ENCODE results near the gene MYO1F.
"Not testable (repeated sequence)": the region's sequence is repeated elsewhere in the genome, so short reads cannot be mapped to it uniquely, and the experiment has no call there.

Gene MYO1F

DNA sequence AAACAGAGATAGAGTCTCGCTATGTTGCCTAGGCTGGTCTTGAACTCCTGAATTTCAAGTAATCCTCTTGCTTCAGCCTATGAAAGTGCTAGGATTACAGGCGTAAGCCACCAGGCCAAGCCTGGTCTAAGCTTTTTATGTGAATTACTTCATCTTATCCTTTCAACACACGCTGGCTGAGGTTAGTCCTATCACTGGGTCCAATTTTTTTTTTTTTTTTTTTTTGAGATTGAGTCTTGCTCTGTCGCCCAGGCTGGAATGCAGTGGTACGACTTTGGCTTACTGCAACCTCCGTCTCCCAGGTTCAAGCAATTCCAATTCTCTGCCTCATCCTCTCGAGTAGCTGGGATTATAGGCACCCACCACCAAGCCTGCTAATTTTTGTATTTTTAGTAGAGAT is 10.4 kb downstream of the MYO1F start:
- no peaks in the 10 kb centered on the region for H3K36me3 Mint-ChIP-seq (ENCODE audit: low read depth)
- H3K27ac Mint-ChIP-seq, result no peak overlapping the region
- H3K4me1 Mint-ChIP-seq, result no peaks in the 10 kb centered on the region
- no peak overlapping the region for H3K4me3 Mint-ChIP-seq
- TF ChIP-seq, protein P1, sequence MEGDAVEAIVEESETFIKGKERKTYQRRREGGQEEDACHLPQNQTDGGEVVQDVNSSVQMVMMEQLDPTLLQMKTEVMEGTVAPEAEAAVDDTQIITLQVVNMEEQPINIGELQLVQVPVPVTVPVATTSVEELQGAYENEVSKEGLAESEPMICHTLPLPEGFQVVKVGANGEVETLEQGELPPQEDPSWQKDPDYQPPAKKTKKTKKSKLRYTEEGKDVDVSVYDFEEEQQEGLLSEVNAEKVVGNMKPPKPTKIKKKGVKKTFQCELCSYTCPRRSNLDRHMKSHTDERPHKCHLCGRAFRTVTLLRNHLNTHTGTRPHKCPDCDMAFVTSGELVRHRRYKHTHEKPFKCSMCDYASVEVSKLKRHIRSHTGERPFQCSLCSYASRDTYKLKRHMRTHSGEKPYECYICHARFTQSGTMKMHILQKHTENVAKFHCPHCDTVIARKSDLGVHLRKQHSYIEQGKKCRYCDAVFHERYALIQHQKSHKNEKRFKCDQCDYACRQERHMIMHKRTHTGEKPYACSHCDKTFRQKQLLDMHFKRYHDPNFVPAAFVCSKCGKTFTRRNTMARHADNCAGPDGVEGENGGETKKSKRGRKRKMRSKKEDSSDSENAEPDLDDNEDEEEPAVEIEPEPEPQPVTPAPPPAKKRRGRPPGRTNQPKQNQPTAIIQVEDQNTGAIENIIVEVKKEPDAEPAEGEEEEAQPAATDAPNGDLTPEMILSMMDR (IDR thresholded peaks at IDR 0.05), result no peak
- H3K27me3 Mint-ChIP-seq (ENCODE audit: low read depth, poor library complexity), result peaks cover 3% of the 10 kb centered on the region
- H3K9me3 Mint-ChIP-seq, result no peaks in the 10 kb centered on the region
- no peak for DNase-seq

DNA sequence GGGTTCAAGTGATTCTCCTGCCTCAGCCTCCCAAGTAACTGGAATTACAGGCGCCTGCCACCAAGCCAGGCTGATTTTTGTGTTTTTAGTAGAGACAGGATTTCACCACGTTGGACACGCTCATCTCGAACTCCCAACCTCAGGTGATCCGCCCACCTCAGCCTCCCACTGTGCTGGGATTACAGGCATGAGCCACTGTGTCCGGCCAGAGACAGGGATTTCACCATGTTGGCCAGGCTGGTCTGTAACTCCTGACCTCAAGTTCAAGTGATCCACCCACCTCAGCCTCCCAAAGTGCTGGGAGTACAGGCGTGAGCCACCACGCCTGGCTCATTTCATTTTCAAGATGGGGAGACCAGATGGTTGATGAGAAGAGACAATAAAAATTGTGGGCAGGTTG is 12.4 kb downstream of the MYO1F start:
- H3K36me3 Mint-ChIP-seq (ENCODE audit: low read depth); H3K9me3 Mint-ChIP-seq; H3K4me3 Mint-ChIP-seq; H3K27me3 Mint-ChIP-seq (ENCODE audit: low read depth, poor library complexity); H3K4me1 Mint-ChIP-seq; H3K27ac Mint-ChIP-seq; DNase-seq: not testable (repeated sequence)

DNA sequence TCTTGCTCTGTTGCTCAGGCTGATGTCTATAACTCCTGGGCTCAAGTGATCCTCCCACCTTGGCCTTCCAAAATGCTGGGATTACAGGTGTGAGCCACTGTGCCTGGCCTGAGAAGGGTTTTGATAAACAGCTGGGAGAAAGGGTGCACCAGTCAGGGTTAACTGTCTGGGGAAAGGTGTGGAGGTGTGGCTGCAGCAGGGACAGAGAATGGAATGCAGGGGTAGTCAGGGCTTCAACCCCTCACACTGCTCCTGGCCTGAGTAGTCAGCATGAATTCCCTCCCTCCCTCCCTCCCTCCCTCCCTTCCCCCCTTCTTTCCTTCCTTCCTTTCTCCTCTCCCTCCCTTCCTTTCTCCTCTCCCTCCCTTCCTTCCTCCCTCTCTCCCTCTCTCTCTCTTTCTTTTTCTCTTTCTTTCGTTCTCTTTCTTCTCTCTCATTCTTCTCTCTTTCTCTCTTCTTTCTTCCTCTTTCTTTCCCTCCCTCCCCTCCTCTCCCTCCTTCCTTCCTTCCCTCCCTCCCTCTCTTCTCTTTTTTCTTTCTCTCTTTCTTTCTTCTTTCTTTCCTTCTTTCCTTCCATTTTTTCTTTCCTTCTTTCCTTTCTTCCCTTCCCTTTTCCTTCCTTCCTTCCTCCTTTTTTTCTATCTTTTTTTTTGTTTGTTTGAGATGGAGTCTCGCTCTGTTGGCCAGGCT is 16.0 kb downstream of the MYO1F start:
- Mint-ChIP-seq H3K27ac (no peak overlapping the region), H3K9me3 (no peaks in the 10 kb centered on the region), H3K4me3 (no peak overlapping the region), H3K36me3 (ENCODE audit: low read depth) (no peaks in the 10 kb centered on the region), H3K4me1 (peaks cover 19% of the 10 kb centered on the region), H3K27me3 (ENCODE audit: low read depth, poor library complexity) (peaks cover 6% of the 10 kb centered on the region)
- no peak for DNase-seq
- TF ChIP-seq, protein P1 (IDR thresholded peaks at IDR 0.05), result no peak

DNA sequence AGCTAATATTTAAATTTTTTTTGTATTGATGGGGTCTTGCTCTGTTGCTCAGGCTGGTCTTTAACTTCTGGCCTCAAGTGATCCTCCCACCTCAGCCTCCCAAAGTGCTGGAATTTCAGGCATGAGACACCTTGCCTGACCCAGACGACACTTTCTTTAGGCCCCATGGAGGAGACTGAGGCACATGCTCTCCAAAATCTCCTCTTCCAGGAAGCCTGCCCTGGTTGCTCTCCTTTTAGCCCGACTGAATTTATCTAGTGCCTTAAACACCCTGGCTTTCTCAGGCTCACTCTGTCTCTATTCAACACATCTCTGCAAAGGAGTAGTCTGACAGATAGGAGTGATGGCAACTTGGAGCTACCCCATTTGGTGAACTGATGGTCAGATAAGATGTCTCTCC is 18.9 kb downstream of the MYO1F start:
- Mint-ChIP-seq H3K9me3 (no peaks in the 10 kb centered on the region), H3K36me3 (ENCODE audit: low read depth) (peaks cover 6% of the 10 kb centered on the region), H3K27me3 (ENCODE audit: low read depth, poor library complexity) (peaks cover 2% of the 10 kb centered on the region), H3K4me3 (no peak overlapping the region), H3K4me1 (peaks cover 19% of the 10 kb centered on the region), H3K27ac (peak overlapping the region; percentile 92)
- TF ChIP-seq, protein P1 (IDR thresholded peaks at IDR 0.05), result no peak
- no peak for DNase-seq

DNA sequence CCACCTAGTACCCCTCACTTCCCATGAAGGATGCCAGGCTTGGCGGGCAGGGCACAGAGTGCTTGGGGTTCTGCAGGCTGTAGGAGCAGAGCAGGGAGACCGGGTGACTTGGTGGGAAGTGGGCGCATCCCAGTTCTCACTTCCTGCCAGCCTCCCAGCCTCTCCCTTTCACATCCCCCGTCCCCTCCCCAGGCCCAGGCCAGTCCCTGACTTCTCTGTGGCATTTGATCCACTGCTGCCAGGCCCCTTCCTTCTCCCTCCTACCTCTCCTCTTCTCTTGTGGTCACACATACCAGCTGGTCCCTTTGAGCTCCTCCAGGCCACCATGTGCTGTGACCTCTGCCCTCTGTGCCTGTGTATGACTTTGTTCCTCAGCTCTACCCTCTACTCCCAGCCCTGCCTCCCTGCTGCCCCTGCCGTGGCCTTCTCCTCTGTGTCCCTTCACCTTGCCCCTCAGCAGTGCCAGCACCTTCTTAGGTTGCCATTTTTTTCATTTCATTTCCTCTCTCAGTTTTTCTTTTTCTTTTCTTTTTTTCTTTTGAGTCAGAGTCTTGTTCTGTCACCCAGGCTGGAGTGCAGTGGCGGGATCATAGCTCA is 19.5 kb downstream of the MYO1F start:
- Mint-ChIP-seq H3K4me1 (peaks cover 19% of the 10 kb centered on the region), H3K9me3 (no peaks in the 10 kb centered on the region), H3K27ac (peak overlapping the region; percentile 92), H3K4me3 (no peak overlapping the region), H3K27me3 (ENCODE audit: low read depth, poor library complexity) (peaks cover 2% of the 10 kb centered on the region), H3K36me3 (ENCODE audit: low read depth) (peaks cover 7% of the 10 kb centered on the region)
- DNase-seq, result no peak
- TF ChIP-seq, protein P1 (IDR thresholded peaks at IDR 0.05), result no peak

DNA sequence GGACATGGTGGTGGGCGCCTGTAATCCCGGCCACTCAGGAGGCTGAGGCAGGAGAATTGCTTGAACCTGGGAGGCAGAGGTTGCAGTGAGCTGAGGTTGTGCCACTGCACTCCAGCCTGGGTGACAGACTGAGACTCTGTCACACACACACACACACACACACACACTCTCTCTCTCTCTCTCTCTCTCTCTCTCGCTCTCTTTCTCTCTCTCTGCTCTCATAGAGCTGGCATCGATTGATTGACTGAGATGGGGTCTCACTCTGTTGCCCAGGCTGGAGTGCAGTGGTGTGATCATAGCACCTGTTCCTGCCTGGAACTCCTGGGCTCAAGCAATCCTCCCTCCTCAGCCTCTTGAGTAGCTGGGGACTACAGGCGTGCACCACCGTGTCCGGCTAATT is 23.5 kb downstream of the MYO1F start:
- H3K27me3 Mint-ChIP-seq (ENCODE audit: low read depth, poor library complexity); DNase-seq; H3K27ac Mint-ChIP-seq; H3K4me3 Mint-ChIP-seq; H3K9me3 Mint-ChIP-seq: not testable (repeated sequence)
- Mint-ChIP-seq H3K4me1 (peaks cover 11% of the 10 kb centered on the region), H3K36me3 (ENCODE audit: low read depth) (peaks cover 15% of the 10 kb centered on the region)

DNA sequence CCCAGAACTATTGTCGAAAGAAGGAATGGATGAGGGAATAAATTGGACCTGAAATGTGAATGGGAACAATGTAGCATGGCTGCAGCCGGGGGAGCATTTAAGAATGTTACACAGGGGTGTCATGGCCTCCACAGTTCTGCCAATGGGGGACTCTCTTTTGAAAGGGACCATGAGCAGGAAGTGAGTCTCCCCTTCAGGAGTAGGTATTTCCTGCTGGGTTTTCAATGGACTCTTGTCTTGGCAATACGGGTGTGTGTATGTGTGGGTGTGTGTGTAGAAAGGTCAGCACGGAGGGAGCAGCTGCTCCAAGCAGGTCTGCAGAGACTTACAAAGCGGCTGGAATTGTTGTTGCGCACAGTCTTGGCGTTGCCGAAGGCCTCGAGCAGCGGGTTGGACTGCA is 24.4 kb downstream of the MYO1F start:
- TF ChIP-seq, protein P1 (IDR thresholded peaks at IDR 0.05), result no peak

More for the DNA sequence above, 24.4 kb downstream of the MYO1F start:
- H3K9me3 Mint-ChIP-seq, result no peaks in the 10 kb centered on the region
- H3K27me3 Mint-ChIP-seq (ENCODE audit: low read depth, poor library complexity), result no peaks in the 10 kb centered on the region
- H3K27ac Mint-ChIP-seq, result peak overlapping the region; percentile 5
- no peak for DNase-seq
- H3K36me3 Mint-ChIP-seq (ENCODE audit: low read depth), result peaks cover 22% of the 10 kb centered on the region
- H3K4me1 Mint-ChIP-seq, result peaks cover 3% of the 10 kb centered on the region
- H3K4me3 Mint-ChIP-seq, result peak overlapping the region; percentile 4
